Stomach (tissue), 9 donors: Measurements from ENCODE around the gene PDE4D. TPM values are rescaled to one million over a fixed set of nuclear protein-coding genes. Genes with fewer than 3 reads are reported as not detected.

Experiments
- DNase-seq, 2 donors: peaks; one replicate each; pipeline versions ENCODE4 v3.0.0 to v3.0.0-alpha.2; 2013 to 2019
- H3K27ac ChIP-seq, 5 donors: fragments of 200-600 bp in 4 of 5; sonication (generic) in 4 of 5; one replicate each; pipeline ENCODE4 v1.5.1; 2013 to 2019; ENCODE audit warnings: mild to moderate bottlenecking in 1 of 5, moderate library complexity in 1 of 5
- H3K27me3 ChIP-seq, 3 donors: fragments of 200-600 bp; sonication (generic); one replicate each; pipeline ENCODE4 v1.5.1; 2017 to 2019; ENCODE audit warnings: mixed run types in 1 of 3
- H3K36me3 ChIP-seq, 4 donors: fragments of 200-600 bp; sonication (generic); 1 replicate in 3 of 4; 2 replicates in 1 of 4; pipeline ENCODE4 v1.5.1; 2016 to 2019
- H3K4me1 ChIP-seq, 4 donors: fragments of 200-600 bp; sonication (generic); one replicate each; pipeline ENCODE4 v1.5.1; 2016 to 2019
- H3K4me3 ChIP-seq, 4 donors: fragments of 200-600 bp; sonication (generic) in 3 of 4; one replicate each; pipeline ENCODE4 v1.5.1; 2016 to 2019; ENCODE audit warnings: mild to moderate bottlenecking in 1 of 4
- H3K9me3 ChIP-seq, 4 donors: fragments of 200-600 bp; sonication (generic); one replicate each; pipeline ENCODE4 v1.5.1; 2016 to 2019
- CTCF ChIP-seq, 7 experiments: fragments of 450-650 bp in 4 of 7; fragments of 200-600 bp in 3 of 7; sonication (generic) in 3 of 7; IDR thresholded peaks; one replicate each; pipeline ENCODE4 v1.5.1; 2016 to 2019; ENCODE audit warnings: antibody characterized with exemption in 7 of 7, control low read depth in 2 of 7, mild to moderate bottlenecking in 1 of 7
- EP300 ChIP-seq: sonication (generic); formaldehyde crosslinking; IDR thresholded peaks from one replicate; pipeline ENCODE4 v1.6.1; 2017; ENCODE audit warnings: antibody characterized with exemption
- POLR2A ChIP-seq, 4 donors: fragments of 450-650 bp; IDR thresholded peaks; one replicate each; pipeline ENCODE4 v1.6.1; 2016; ENCODE audit warnings: antibody characterized with exemption in 4 of 4, control low read depth in 2 of 4, mild to moderate bottlenecking in 1 of 4, moderate library complexity in 1 of 4
- POLR2AphosphoS5 ChIP-seq, 3 donors: sonication (generic); formaldehyde crosslinking; IDR thresholded peaks; one replicate each; pipeline ENCODE4 v1.6.1; 2016; ENCODE audit warnings: antibody characterized with exemption in 3 of 3
- WGBS, 5 donors: extraction: QIAGEN DNeasy Blood & Tissue Kit in 3 of 5; methylation state at CpG; one replicate each; pipeline versions ENCODE4 v1.1.5 to v1.1.7; 2013 to 2018; 5-methylcytosine and 5-hydroxymethylcytosine counted together
- intact Hi-C: fragments of 100-400 bp; cut with DNase I; formaldehyde crosslinking; loops from one replicate; pipeline ENCODE4 v1.15.1; 2023; ENCODE audit warnings: low total_unique reads
- polyA plus RNA-seq, 3 donors: library from polyadenylated mRNA; stranded (reverse); fragments of 200-250 nt; gene quantifications; one replicate each; pipeline ENCODE4 v1.2.3, GENCODE V29; 2013
- total RNA-seq, 5 donors: library from RNA; depleted of rRNA; stranded (reverse); fragments of >200 nt; gene quantifications; one replicate each; pipeline versions ENCODE4 v1.1.0 to v1.2.3, GENCODE V29; 2014 to 2016
- donor health status: healthy with polysubstance abuse.
- donor health status: Bipolar disorder and iron deficiency.
- donor health status: healthy.

Gene PDE4D
- total and polyA plus RNA-seq, 8 donors = 3.1 to 147 (median 97.3) TPM

GRCh38 chr5:59095480-59095879, 798.0 kb downstream of the PDE4D start:
- WGBS, 5 donors = 22 to 44% (median 35%) methylated on average over 1 of the region's 1 CpG
- H3K27me3 ChIP-seq = no peaks in the 10 kb centered on the region
- no peaks in the 10 kb centered on the region for H3K9me3 ChIP-seq
- TF ChIP-seq POLR2A (IDR thresholded peaks at IDR 0.05) (no peak), POLR2AphosphoS5 (IDR thresholded peaks at IDR 0.05) (peak in 2 of 3 donors; percentile 27 to 33)
- H3K4me1 ChIP-seq = peaks cover 4 to 53% (median 27%) of the 10 kb centered on the region in 4 donors
- H3K27ac ChIP-seq = peak overlapping the region in 4 of 5 donors; percentile 50 to 72 (median 56)
- no peaks in the 10 kb centered on the region for H3K36me3 ChIP-seq
- intact Hi-C loops = no loop called here
- H3K4me3 ChIP-seq = no peak overlapping the region
- peak in 1 of 2 donors; percentile 19 for DNase-seq

- no peaks in the 10 kb centered on the region for H3K9me3 ChIP-seq
- 62 to 85% (median 80%) methylated on average over 2 of the region's 2 CpGs for WGBS, 5 donors
- no peaks in the 10 kb centered on the region for H3K27me3 ChIP-seq
- peak overlapping the region in 4 of 5 donors; percentile 50 to 72 (median 56) for H3K27ac ChIP-seq
- H3K4me1 ChIP-seq = peaks cover 4 to 57% (median 26%) of the 10 kb centered on the region in 4 donors
- TF ChIP-seq POLR2A (IDR thresholded peaks at IDR 0.05) = no peak
- TF ChIP-seq EP300 = no peak
- no peak for TF ChIP-seq CTCF (IDR thresholded peaks at IDR 0.05)
- no peak for TF ChIP-seq POLR2AphosphoS5 (IDR thresholded peaks at IDR 0.05)
- no peak overlapping the region for H3K4me3 ChIP-seq
- intact Hi-C loops = no loop called here
- no peaks in the 10 kb centered on the region for H3K36me3 ChIP-seq
- no peak for DNase-seq
Measured at GRCh38 chr5:59094864-59095263, 798.7 kb downstream of the PDE4D start.

- peak overlapping the region in 4 of 5 donors; percentile 8 to 83 (median 72) for H3K27ac ChIP-seq
- no peaks in the 10 kb centered on the region for H3K27me3 ChIP-seq
- peak overlapping the region; percentile 30 to 39 (median 36) for H3K4me3 ChIP-seq
- TF ChIP-seq POLR2AphosphoS5 (IDR thresholded peaks at IDR 0.05) = no peak
- no peak for TF ChIP-seq CTCF (IDR thresholded peaks at IDR 0.05)
- no peak for TF ChIP-seq EP300
- TF ChIP-seq POLR2A (IDR thresholded peaks at IDR 0.05) = no peak
- no peak for DNase-seq
- intact Hi-C loops = no loop called here
- 35 to 67% (median 59%) methylated on average over 6 of the region's 6 CpGs for WGBS, 5 donors
- peaks cover 0 to 59% (median 22%) of the 10 kb centered on the region in 4 donors for H3K4me1 ChIP-seq
- no peaks in the 10 kb centered on the region for H3K36me3 ChIP-seq
- no peaks in the 10 kb centered on the region for H3K9me3 ChIP-seq
Measured at GRCh38 chr5:59093329-59093728, 800.2 kb downstream of the PDE4D start.

GRCh38 chr5:59092758-59093157, 800.8 kb downstream of the PDE4D start:
- no peak for DNase-seq
- Histone ChIP-seq H3K9me3 (no peaks in the 10 kb centered on the region), H3K27ac (peak overlapping the region in 4 of 5 donors; percentile 8 to 83 (median 72)), H3K4me1 (peaks cover 0 to 55% (median 22%) of the 10 kb centered on the region in 4 donors), H3K4me3 (peak overlapping the region; percentile 30 to 39 (median 36)), H3K36me3 (no peaks in the 10 kb centered on the region), H3K27me3 (no peaks in the 10 kb centered on the region)
- TF ChIP-seq EP300 = no peak
- no peak for TF ChIP-seq POLR2A (IDR thresholded peaks at IDR 0.05)
- TF ChIP-seq POLR2AphosphoS5 (IDR thresholded peaks at IDR 0.05) = no peak
- TF ChIP-seq CTCF (IDR thresholded peaks at IDR 0.05) = no peak
- intact Hi-C loops = no loop called here
- WGBS, 5 donors = 26 to 44% (median 36%) methylated on average over 5 of the region's 5 CpGs

GRCh38 chr5:59091965-59092364, 801.6 kb downstream of the PDE4D start:
- intact Hi-C loops = no loop called here

More at GRCh38 chr5:59091965-59092364, 801.6 kb downstream of the PDE4D start:
- Histone ChIP-seq H3K4me3 (peak overlapping the region in 1 of 4 donors; percentile 39), H3K4me1 (peaks cover 0 to 47% (median 20%) of the 10 kb centered on the region in 4 donors), H3K36me3 (no peaks in the 10 kb centered on the region), H3K27ac (peak overlapping the region in 2 of 5 donors; percentile 69 to 83), H3K27me3 (no peaks in the 10 kb centered on the region), H3K9me3 (no peaks in the 10 kb centered on the region)
- TF ChIP-seq EP300 = no peak
- peak in 1 of 2 donors; percentile 20 for DNase-seq
- 36 to 68% (median 46%) methylated on average over 1 of the region's 1 CpG for WGBS, 5 donors
